GM20000 (cell line): ENCODE measurements around the gene MAGI2.

Experiments
- DNase-seq: peaks from one replicate; pipeline ENCODE4 v3.0.0; 2012; ENCODE audit warnings: low spot score
- TF ChIP-seq, protein P1 (sequence below): IDR thresholded peaks from 2 replicates; pipeline ENCODE4 v1.5.1; 2012; ENCODE audit warnings: mild to moderate bottlenecking, control low read depth; ENCODE audit errors: extremely low read depth, missing control alignments

The MAGI2 gene

DNA sequence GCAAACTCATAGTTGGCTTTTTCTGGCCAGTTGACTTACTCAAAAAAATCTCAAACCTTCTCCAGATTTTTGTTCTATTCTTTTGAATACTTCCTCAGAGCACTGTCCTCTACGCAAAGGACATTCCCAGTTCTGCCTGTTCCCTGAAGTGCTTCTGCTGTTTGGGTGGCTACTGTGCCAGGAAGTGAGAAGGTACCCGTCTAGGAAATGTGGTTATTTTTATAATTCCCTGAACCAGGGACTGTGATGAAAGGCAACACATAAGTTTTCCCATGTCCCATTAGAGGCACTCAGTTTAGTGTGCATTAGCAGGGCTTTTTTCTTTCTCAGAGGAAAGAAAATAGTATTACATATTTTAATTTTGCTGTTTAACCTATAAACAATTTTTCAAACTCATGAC is 1284.6 kb downstream of the MAGI2 start:
- DNase-seq: no peak
- TF ChIP-seq, protein P1, sequence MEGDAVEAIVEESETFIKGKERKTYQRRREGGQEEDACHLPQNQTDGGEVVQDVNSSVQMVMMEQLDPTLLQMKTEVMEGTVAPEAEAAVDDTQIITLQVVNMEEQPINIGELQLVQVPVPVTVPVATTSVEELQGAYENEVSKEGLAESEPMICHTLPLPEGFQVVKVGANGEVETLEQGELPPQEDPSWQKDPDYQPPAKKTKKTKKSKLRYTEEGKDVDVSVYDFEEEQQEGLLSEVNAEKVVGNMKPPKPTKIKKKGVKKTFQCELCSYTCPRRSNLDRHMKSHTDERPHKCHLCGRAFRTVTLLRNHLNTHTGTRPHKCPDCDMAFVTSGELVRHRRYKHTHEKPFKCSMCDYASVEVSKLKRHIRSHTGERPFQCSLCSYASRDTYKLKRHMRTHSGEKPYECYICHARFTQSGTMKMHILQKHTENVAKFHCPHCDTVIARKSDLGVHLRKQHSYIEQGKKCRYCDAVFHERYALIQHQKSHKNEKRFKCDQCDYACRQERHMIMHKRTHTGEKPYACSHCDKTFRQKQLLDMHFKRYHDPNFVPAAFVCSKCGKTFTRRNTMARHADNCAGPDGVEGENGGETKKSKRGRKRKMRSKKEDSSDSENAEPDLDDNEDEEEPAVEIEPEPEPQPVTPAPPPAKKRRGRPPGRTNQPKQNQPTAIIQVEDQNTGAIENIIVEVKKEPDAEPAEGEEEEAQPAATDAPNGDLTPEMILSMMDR: no peak

DNA sequence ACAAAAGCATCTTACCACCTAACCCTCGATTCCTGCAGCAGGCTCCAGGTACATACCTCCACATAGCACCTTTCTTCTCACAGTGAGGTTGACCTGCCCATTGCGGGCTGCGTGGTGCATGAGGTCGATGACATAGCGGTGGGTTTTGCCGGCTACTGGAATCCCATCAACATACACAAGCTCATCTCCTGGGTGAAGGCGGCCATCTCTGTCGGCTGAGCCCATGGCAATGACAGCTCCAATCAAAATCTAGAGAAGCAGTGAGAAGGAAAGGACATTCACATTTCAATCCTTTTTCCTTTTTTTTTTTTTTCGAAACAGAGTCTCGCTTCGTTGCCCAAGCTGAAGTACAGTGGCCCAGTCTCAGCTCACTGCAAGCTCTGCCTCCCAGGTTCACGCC is 1285.6 kb downstream of the MAGI2 start:
- TF ChIP-seq, protein P1: no peak
- no peak for DNase-seq

DNA sequence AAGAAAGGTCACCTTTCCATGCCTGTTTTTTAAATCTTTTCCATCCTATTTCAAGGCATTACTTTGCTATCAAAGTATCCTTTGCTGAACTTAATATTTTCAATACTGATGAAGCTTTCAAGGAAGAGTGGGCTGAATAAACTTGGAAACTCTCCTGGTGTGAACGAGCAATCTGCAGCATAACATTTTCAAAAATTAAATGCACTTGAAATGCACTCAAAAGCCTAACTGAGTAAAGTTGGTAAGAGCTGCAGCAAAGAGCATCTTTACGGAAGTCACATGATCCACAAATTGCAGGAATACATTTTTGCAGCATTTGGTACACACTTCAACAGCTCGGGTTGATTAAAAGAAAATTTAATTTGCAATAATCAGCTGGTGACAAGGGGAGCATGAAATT is 1287.6 kb downstream of the MAGI2 start:
- DNase-seq: no peak
- TF ChIP-seq, protein P1: no peak

DNA sequence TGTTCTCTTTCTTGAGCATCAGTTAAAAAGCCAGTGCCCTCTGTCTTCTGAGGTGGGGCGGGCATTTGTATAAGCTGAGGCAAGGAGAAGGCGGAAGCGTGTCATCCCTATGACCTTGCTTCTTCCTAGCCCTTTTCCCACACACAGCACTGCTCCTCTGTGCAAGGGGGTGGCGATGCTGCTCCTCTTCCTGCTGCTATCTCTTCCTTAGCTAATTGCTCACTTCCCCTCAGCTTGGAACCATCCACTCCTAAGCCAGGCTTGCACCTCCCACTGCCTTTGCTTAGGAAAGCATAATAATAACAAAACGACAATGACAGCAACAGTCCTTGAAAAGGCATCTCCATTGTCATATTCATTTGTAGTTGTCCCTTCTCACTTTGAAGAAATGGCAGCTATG is 1288.0 kb downstream of the MAGI2 start:
- TF ChIP-seq, protein P1: no peak
- no peak for DNase-seq

DNA sequence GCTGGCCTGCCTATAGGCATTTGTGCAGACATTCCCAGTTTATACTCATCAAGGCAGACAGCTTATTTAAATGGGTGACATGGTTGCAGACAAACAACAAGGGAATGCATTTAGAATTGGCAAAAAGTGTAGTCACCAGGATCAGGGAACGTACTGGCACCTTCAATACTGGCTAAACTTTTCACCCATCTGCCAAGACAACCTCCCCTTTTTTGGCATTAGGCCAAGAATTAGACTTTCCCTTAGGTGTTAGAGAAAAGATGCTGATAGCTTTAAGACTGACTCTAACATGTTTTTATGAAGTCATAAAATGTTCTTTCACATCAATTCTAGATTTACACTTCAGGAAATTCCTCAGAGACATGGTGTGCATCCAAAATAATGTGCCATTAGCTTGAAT is 1289.0 kb downstream of the MAGI2 start:
- no peak for DNase-seq
- TF ChIP-seq, protein P1: no peak

DNA sequence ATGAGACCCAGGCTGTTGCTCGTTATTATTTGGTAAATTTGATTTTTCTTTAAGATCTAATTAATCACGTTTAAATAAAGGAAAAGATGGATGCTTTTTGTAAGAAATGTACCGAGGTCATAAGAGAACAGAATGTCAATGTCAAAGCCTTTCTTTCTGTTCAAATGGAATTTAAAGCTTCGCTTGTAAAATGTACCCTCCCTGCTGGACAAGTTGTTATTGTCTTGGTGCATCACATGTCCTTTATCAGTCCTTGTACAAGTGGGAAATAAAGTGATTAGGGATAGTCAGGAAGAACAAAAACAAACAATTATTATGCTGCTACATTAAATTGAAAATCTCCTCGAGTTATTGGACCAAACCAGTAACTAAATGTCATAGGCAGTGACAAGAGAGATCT is 1291.7 kb downstream of the MAGI2 start:
- TF ChIP-seq, protein P1: no peak
- DNase-seq: no peak

DNA sequence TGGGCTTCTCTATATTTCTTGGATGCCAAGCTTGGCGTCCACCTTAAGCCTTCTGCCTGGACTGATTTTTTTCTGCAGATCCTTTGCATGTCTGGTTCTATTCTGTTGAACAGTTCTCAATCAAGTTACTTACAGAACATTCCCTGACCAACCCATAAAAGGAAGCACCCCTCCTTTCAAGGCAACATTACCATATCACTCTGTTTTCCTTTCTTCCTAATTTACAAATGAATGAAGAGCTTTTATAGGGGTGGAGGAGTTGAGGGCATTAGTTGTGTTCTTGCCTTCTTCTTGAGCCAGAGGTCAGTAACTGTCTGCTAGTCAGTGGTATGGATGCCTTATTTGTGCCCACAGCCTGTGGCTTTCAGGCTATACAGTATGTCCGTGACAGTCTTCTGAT is 1293.9 kb downstream of the MAGI2 start:
- TF ChIP-seq, protein P1: no peak
- no peak for DNase-seq

DNA sequence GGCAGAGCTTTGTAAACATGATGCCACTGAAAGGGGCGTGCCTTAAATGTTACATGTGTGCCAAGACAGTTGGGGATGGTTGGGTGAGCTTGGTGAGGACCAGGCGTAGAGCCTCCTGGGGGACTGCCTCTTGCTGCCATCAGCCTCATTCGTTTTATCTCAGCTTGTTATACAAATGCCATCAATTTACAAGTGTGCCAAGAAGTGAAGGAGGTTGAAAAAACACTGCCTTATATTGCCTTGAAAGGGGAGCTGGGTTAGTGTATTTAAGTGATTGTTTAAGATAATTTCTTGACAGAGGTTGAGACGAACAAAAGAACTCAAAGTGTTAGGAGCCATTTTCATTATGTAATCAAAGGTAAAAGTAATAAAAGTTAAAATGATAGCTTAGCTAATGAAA is 1300.2 kb downstream of the MAGI2 start:
- TF ChIP-seq, protein P1: no peak
- DNase-seq: no peak
